Stimulated activated CD4-positive, alpha-beta T cell treated with anti-CD3 and anti-CD28 coated beads, Interleukin-12 subunit alpha, Interleukin-12 subunit beta, amount 100 ng/mL, for 48 hours (primary cell): ENCODE measurements around the gene SETD4.

Experiments
- DNase-seq, 3 donors: peaks; one replicate each; pipeline ENCODE4 v3.0.0-alpha.2; 2020; ENCODE audit warnings: low read depth in 2 of 3, low spot score in 1 of 3

Gene SETD4

DNA sequence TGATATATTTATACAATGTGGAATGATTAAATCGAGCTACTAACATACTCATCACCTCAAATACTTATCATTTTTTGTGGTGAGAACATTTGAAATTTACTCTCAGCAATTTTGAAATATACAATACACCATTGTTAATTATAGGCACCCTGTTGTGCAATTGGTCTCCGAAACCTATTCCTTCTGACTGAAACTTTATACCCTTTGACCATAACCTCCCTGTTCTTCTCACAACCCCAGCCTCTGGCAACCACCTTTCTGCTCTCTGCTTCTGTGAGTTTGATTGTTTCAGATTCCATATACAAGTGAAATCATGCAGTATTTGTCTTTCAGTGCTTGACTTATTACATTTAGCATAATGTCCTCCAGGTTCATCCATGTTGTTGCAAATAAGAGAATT is 49.5 kb downstream of the SETD4 start:
- no peak for DNase-seq

DNA sequence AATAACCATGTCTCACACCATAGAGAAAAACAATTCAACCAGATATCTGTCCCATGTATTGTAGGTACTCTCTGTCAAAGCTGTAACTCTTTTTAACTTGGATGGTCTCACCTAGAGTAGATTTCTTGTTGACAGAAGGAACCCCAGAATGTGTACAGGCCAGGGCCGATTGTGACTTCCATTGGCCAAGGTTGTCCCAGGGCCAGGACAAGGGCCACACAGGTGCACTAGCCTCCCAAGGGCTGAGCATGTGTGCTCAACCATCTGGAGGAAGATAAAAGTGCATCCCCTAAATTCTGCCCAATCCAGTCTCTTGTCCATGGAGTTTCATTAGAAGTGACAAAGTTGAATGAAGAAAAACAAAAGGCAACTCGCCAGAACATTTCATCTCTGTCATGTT is 51.8 kb downstream of the SETD4 start:
- DNase-seq: no peak

DNA sequence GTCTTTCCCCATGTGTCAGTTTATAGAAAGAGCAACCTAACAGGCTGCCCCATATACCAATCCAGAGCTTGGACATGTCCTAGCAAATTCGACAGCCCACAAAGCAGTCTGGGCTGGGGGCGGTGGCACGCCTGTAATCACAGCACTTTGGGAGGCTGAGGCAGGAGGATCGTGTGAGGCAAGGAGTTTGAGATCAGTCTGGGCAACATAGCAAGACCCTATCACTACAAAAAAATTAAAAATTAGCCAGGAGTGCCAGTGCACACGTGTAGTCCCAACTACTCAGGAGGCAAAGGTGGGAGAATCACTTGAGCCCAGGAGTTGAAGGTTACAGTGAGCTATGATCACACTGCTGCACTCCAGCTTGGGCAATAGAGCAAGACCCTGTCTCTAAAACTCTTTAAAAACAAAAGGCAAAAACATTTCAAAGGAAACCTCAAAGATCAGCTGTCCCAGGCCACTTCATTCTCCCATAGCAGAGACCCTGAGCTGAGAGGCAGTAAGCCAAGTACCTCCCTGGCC is 54.4 kb downstream of the SETD4 start:
- no peak for DNase-seq

DNA sequence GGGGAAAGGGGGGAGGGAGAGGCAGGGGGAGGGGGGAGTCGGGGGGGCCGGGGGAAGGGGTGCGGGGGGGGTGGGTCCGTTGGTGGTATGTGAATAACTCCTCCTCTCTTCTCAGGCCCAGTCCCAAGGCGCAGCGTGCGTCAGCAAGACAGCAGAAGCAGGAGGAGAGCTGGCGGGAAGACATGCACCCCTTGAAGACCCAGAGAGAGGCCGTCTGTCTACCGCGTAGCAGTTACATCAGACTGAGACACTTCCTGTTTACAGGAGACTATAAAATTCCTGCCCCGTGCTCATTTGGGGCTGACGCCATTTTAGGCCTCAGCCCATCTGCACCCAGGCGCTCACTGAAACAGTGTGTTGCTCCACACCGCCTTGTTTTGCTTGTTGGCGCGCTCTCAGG is 55.3 kb downstream of the SETD4 start:
- no peak for DNase-seq

DNA sequence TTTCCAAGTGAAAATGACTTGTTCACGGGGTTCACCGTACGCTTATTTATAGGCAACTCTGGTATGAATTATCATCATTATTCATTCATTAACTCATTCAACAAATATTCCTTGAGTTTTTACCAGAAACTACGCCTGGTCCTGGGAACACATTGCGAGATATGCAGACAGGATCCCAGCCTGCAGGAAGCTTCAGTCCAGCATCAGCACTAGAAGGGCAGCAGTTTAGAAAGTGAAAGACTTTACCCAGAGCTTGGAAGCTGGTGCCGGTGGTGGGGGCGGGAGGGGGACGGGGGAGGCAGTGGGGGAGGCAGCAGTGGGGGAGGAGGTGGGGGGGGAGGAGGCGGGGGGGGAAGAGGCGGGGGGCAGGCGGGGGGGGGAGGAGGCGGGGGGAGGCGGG is 55.9 kb downstream of the SETD4 start:
- DNase-seq: no peak

DNA sequence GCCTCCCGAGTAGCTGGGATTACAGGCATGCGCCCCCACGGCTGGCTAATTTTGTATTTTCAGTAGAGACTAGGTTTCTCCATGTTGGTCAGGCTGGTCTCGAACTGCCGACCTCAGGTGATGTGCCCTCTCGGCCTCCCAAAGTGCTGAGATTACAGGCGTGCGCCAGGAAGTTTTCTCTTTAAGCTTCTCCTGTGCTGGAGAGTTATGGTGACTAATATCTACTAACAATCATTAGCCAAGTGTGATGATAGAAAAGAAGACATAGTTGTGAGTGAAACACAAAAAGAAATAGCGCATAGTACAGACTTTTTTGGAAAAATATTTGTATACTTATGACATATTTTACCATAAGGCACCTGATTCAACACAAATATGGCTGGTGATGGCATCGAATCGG is 56.5 kb downstream of the SETD4 start:
- no peak for DNase-seq

DNA sequence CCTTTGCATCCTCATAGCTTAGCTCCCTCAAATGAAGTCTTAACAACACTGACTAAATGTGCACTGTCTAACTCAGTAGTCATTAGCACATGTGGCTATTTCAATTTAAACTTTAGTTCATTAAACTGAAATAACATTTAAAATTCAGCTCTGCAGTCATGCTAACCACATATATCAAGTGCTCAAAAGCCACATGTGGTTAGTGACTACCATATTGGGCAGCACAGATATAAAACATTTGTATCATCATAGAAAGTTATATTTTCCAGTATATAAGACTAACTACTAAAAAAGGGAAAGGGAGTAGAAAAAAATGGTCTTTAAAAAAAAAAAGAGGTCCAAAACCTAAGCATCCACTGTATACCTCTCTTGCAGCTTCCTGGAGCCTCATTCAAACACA is 64.1 kb downstream of the SETD4 start:
- DNase-seq: no peak

DNA sequence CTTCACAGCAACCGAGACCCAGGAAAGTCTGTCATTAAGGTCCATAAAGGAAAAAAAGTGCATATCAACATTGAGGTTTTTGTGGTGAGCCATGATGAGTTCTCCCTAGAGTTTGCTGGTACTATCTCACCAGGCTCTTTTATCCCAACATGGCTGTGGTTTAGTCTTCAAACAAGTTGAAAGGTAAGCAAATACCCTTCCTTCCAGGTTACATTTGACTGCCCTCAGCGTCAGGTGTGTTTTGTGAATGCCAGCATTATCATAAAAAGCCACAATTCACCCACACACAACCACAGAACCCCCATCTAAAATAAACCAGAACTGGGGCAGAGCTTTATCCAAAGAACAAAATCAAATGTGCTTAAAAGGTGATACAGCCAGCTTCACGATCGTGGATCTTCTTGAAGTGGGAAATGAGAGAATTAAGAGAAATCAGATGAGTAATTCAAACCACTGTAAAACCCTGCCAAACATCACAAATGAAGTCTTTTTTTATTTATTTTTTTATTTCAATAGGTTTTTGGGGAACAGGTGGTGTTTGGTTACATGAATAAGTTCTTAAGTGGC is 64.7 kb downstream of the SETD4 start:
- no peak for DNase-seq

DNA sequence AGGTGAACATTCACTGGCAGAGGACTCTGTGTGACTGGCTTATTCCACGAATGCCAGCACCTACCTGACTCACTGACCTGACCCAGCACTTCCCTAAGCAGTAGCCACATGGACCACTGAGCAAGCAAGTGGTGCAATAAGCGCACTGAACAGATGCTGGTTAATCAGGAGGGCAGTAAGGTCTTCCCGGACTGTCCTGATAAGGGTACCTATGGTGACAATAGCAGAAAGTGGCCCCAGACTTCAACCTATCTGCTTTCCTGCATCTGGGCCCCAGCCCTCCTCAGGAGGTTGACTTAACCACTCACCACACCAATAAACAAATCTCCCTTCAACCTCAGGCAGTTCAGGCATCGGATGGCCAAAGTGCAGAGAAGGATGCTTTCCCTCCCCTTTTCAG is 65.7 kb downstream of the SETD4 start:
- DNase-seq: no peak

DNA sequence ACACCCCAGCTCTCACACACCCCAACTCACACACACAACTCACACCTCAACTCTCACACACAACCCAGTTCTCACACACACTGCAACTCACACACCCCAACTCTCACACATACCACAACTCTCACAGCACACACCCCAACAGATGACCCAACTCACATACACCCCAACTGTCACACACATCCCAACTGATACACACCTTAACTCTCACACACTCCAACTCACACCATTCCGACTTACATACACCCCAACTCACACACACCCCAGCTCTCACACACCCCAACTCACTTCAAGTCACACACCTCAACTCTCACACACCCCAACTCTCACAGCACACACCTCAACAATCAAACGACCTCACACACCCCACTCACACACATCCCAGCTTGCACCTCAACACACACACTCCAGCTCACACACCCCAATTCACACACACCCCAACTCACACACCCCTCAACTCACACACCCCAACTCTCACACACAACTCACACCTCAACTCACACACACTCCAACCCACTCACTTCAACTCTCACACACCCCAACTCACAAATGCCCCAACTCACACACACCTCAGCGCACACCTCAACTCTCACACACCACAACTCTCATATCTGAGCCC is 66.3 kb downstream of the SETD4 start:
- no peak for DNase-seq

DNA sequence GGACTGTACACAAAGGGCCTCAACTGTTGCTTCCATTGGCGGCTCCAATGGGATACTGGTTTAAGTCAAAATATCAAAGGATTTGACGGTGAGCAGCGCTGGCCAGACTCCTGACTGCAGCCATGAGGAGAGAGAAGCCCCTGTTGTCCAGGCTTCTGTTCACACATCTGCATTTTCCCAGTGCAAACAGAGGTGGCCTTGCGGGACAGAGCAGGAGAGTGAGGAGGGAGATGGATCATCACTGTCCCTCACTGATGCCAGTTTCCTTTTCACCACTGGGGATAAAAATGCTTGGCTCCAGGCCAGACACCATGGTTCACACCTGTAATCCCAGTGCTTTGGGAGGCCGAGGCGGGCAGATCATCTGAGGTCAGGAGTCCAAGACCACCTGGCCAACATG is 69.2 kb downstream of the SETD4 start:
- no peak for DNase-seq

DNA sequence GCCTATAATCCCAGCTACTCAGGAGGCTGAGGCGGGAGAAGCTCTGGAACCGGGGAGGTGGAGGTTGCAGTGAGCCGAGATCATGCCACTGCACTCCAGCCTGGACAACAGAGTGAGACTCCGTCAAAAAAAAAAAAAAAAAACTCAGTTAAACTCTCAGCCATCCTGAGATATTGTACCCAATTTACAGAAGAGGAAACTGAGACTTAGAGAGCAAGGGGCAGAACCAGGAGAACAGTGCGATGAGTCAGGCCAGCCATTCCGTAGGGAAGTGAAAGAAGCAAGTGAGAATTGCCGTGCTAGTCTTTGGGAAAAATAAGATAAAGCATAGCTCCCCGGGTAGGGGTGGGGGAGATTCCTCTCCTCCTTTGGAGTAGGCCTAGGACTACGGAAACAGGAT is 69.7 kb downstream of the SETD4 start:
- no peak for DNase-seq

DNA sequence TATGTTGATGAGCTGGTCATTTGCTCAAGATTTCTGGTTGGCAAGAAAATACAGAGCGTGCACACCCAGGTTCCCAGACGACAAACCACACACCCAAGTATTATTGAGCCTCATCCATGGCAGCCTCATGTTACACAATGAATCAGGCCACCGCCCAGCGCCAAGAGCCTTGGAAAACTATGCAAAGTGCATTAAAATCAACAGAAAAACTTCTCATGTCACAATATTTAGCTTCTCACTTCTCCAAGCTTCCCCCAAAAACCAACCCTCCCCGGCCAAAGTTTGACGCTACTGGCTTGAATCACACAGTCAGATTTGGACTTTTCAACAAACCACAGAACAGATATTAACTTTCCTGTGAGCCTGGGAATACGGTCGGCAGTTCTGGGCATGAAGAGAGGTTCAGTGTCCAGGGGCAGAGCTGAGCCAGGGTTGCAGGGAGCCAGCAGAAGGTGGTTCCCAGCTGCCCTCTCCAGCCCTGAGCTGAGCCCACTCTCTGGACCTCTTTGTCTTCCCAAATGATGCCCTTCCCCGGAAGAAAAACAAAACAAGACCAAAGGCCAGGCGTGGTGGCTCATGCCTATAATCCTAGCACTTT is 71.1 kb downstream of the SETD4 start:
- DNase-seq: no peak

DNA sequence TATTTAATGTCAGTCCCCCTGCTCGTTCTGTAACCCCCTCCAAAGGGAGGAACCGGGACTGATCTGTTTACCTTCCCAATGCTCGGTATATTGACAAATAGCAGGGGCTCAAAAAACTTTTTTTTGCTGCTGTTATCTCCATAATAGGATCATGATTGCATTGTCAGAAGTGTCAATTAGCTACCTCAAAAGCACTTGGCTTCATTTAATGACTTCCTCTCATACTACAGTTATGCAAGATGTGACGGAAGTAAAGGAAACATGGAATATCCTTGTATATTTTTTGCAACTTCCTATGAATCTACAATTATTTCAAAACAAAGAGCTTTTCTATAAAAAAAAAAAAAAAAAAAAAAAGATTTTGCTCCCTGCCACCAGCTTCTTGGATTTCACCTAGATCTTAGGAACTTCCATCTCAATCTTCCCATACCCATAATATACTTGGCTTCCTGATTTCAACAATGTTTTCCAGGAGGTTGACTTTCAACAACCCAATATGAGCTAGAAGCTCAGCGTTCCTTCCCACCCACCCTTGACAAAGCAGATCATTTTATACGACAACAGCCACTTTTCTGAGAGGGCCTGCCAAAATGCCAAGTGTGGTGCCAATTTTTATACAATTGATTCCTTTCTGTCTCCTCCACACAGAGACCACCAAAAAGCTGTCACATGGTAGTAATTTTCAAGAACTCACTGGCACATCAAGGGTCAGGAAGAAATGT is 71.7 kb downstream of the SETD4 start:
- DNase-seq: no peak

DNA sequence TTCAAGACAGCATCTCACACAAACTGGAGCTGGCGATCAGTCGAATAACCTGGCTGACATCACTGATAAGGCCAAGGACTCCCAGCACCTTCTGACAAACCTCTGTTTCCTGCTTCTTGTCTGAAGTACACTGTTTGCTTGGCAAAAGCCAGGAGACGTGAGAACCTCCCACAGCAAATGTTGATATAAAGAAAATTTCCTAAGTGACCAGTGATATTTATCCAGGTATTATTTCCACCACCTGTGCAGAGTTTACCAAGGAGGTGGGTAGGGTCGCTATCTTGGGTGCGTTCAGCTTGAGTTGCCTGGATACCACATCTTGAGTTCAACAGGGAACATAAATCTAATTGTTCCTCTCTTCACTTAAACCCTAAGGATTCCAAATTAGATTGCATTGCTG is 72.9 kb downstream of the SETD4 start:
- no peak for DNase-seq

DNA sequence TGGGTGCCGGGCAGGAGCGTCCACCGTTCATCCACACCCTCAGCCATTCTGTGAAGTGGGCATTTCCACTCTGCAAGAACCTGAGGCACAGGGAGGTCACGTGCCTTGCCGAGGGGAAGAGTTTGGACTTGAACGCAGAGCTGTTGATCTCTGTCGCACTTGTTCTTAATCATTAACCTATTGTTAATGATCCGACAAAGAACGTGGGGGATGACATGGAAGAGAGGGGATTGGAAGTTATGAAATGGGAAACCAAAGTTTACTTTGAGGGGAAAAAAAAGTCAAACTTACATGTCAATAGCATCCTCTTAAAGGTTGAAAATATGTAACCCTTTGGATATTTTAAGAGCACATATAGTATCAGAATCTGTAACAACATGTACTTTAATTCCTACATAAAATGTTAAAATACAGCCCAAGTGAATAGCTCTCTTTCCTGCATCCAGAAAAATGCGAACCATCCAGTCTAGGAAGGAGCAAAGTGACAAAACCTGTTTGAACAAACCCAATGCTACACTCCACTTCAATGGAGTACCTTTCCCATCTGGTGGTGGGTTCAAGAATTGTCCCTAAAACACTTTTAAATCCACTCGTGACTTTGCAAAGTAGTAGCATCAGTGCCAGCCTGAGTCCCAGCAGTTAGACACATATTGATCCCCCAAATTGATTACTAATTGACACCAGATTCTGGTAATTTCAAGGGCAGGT is 75.5 kb downstream of the SETD4 start:
- DNase-seq: no peak
